H9 (cell line): Measurements from ENCODE around the gene GLIS2. TPM values are rescaled to one million over a fixed set of nuclear protein-coding genes. Genes with fewer than 3 reads are reported as not detected.

Experiments used
- DNase-seq: peaks from one replicate; pipeline ENCODE4 v3.0.0-alpha.2; 2017
- H2AFZ ChIP-seq: one replicate; pipeline ENCODE4 v1.6.1; 2013; ENCODE audit warnings: mild to moderate bottlenecking, low read length, control low read depth, moderate library complexity
- H2AK5ac ChIP-seq: 2 replicates; pipeline ENCODE4 v1.6.1; 2013; ENCODE audit warnings: low read length, control low read depth, mixed read lengths; ENCODE audit not compliant: insufficient read length
- H2BK120ac ChIP-seq: one replicate; pipeline ENCODE4 v1.6.1; 2013; ENCODE audit warnings: low read depth, mild to moderate bottlenecking, low read length, control low read depth, inconsistent platforms; ENCODE audit not compliant: poor library complexity, severe bottlenecking
- H2BK12ac ChIP-seq: 2 replicates; pipeline ENCODE4 v1.6.1; 2013; ENCODE audit warnings: low read length, control low read depth, mixed read lengths, low read depth; ENCODE audit not compliant: insufficient read length
- H2BK15ac ChIP-seq: 2 replicates; pipeline ENCODE4 v1.6.1; 2013; ENCODE audit warnings: low read depth, low read length, control low read depth
- H2BK20ac ChIP-seq: one replicate; pipeline ENCODE4 v1.6.1; 2013; ENCODE audit warnings: low read depth, mild to moderate bottlenecking, low read length, control low read depth, inconsistent platforms; ENCODE audit not compliant: poor library complexity, severe bottlenecking
- H2BK5ac ChIP-seq: 2 replicates; pipeline ENCODE4 v1.6.1; 2013; ENCODE audit warnings: low read length, control low read depth, mixed read lengths; ENCODE audit not compliant: insufficient read length
- H3K14ac ChIP-seq: 2 replicates; pipeline ENCODE4 v1.6.1; 2013; ENCODE audit warnings: low read length, control low read depth; ENCODE audit not compliant: insufficient read depth
- H3K18ac ChIP-seq: 2 replicates; pipeline ENCODE4 v1.6.1; 2013; ENCODE audit warnings: low read depth, mild to moderate bottlenecking, mixed read lengths, low read length, control low read depth; ENCODE audit not compliant: insufficient read length
- H3K23ac ChIP-seq: 2 replicates; pipeline ENCODE4 v1.6.1; 2013; ENCODE audit warnings: low read length, control low read depth, mixed read lengths, low read depth; ENCODE audit not compliant: insufficient read length
- H3K23me2 ChIP-seq: 2 replicates; pipeline ENCODE4 v1.6.1; 2013; ENCODE audit warnings: low read depth, mild to moderate bottlenecking, mixed read lengths, low read length, control low read depth; ENCODE audit not compliant: insufficient read length, poor library complexity, severe bottlenecking
- H3K27ac ChIP-seq: 2 replicates; pipeline ENCODE4 v1.5.1; 2013; ENCODE audit warnings: low read length, control low read depth, mixed read lengths, low read depth; ENCODE audit not compliant: insufficient read length
- H3K27me3 ChIP-seq: 2 replicates; pipeline ENCODE4 v1.6.1; 2013; ENCODE audit warnings: low read length, control low read depth, inconsistent platforms; ENCODE audit not compliant: insufficient read depth
- H3K4ac ChIP-seq: 2 replicates; pipeline ENCODE4 v1.6.1; 2013; ENCODE audit warnings: low read depth, mild to moderate bottlenecking, control low read depth, inconsistent platforms, low read length, moderate library complexity
- H3K4me1 ChIP-seq: 2 replicates; pipeline ENCODE4 v1.6.1; 2013; ENCODE audit warnings: low read length, control low read depth, inconsistent platforms; ENCODE audit not compliant: insufficient read depth
- H3K4me2 ChIP-seq: 2 replicates; pipeline ENCODE4 v1.6.1; 2013; ENCODE audit warnings: low read length, control low read depth, mixed read lengths; ENCODE audit not compliant: insufficient read length, insufficient read depth
- H3K56ac ChIP-seq: 2 replicates; pipeline ENCODE4 v1.6.1; 2013; ENCODE audit warnings: low read depth, mild to moderate bottlenecking, mixed read lengths, low read length, control low read depth; ENCODE audit not compliant: insufficient read length
- H3K79me1 ChIP-seq: 2 replicates; pipeline ENCODE4 v1.6.1; 2013; ENCODE audit warnings: low read depth, mild to moderate bottlenecking, moderate library complexity, low read length, control low read depth, inconsistent platforms; ENCODE audit not compliant: insufficient read depth, poor library complexity, severe bottlenecking
- H3K79me2 ChIP-seq: 2 replicates; pipeline ENCODE4 v1.6.1; 2013; ENCODE audit warnings: low read length, control low read depth, inconsistent platforms; ENCODE audit not compliant: insufficient read depth
- H3K9ac ChIP-seq: 2 replicates; pipeline ENCODE4 v1.6.1; 2013; ENCODE audit warnings: low read length, control low read depth, mixed read lengths; ENCODE audit not compliant: insufficient read length; ENCODE audit errors: extremely low read depth
- H3K9me3 ChIP-seq: one replicate; pipeline ENCODE4 v1.6.1; 2013; ENCODE audit warnings: low read depth, low read length, inconsistent platforms; ENCODE audit not compliant: control insufficient read depth
- H3T11ph ChIP-seq: one replicate; pipeline ENCODE4 v1.6.1; 2013; ENCODE audit warnings: mild to moderate bottlenecking, low read length, control low read depth, inconsistent platforms
- H4K20me1 ChIP-seq: one replicate; pipeline ENCODE4 v1.6.1; 2013; ENCODE audit not compliant: control insufficient read depth, insufficient read length, insufficient read depth
- H4K5ac ChIP-seq: 2 replicates; pipeline ENCODE4 v1.6.1; 2013; ENCODE audit warnings: low read depth, mild to moderate bottlenecking, mixed read lengths, low read length, control low read depth; ENCODE audit not compliant: insufficient read length
- H4K8ac ChIP-seq: replicated peaks from 2 replicates; pipeline ENCODE4 v1.6.1; 2013; ENCODE audit warnings: low read length, control low read depth, mixed read lengths, low read depth; ENCODE audit not compliant: insufficient read length
- H4K91ac ChIP-seq: 2 replicates; pipeline ENCODE4 v1.6.1; 2013; ENCODE audit warnings: low read depth, mild to moderate bottlenecking, moderate library complexity, mixed read lengths, low read length, control low read depth; ENCODE audit not compliant: insufficient read length
- H3K27ac Mint-ChIP-seq, 3 experiments: 2 replicates in 2 of 3; 3 replicates in 1 of 3; pipeline ENCODE4 v1.8.0; 2020 to 2021; ENCODE audit warnings: mixed read lengths in 3 of 3, mild to moderate bottlenecking in 1 of 3, moderate library complexity in 1 of 3
- H3K27me3 Mint-ChIP-seq: 2 replicates; pipeline ENCODE4 v1.8.0; 2021; ENCODE audit warnings: low read depth, mild to moderate bottlenecking, moderate library complexity, mixed read lengths
- H3K36me3 Mint-ChIP-seq, 3 experiments: 2 replicates in 2 of 3; 3 replicates in 1 of 3; pipeline ENCODE4 v1.8.0; 2020 to 2021; ENCODE audit warnings: low read depth in 3 of 3, mixed read lengths in 3 of 3; ENCODE audit not compliant: insufficient read depth in 1 of 3
- H3K4me1 Mint-ChIP-seq, 2 experiments: 2 replicates each; pipeline ENCODE4 v1.8.0; 2020; ENCODE audit warnings: mixed read lengths in 2 of 2
- H3K4me3 Mint-ChIP-seq, 2 experiments: 2 replicates in 1 of 2; 3 replicates in 1 of 2; pipeline ENCODE4 v1.8.0; 2020 to 2021; ENCODE audit warnings: mild to moderate bottlenecking in 2 of 2, mixed read lengths in 2 of 2, moderate library complexity in 1 of 2
- H3K9me3 Mint-ChIP-seq, 2 experiments: 2 replicates in 1 of 2; 3 replicates in 1 of 2; pipeline ENCODE4 v1.8.0; 2020; ENCODE audit warnings: mild to moderate bottlenecking in 2 of 2, mixed read lengths in 2 of 2, moderate library complexity in 1 of 2
- WGBS: extraction: QIAGEN DNeasy Blood & Tissue Kit; methylation state at CpG from one replicate; pipeline ENCODE4 v1.1.7; 2013; ENCODE audit warnings: missing lambda C conversion rate, low lambda C conversion rate, mixed read lengths; ENCODE audit not compliant: insufficient read length; ENCODE audit errors: extremely low coverage; 5-methylcytosine and 5-hydroxymethylcytosine counted together
- total RNA-seq: library from RNA; stranded (reverse); gene quantifications from 2 replicates; pipeline ENCODE4 v1.2.1, GENCODE V29; 2021
- TF ChIP-seq, protein P1 (sequence below): fragments of 200-600 bp; sonication (generic); conservative IDR thresholded peaks from 3 replicates; pipeline ENCODE4 v1.8.0; 2021; ENCODE audit warnings: antibody characterized with exemption, mild to moderate bottlenecking

The GLIS2 gene
- total RNA-seq, 1 experiment from 2014 or later: 14.3 TPM

DNA sequence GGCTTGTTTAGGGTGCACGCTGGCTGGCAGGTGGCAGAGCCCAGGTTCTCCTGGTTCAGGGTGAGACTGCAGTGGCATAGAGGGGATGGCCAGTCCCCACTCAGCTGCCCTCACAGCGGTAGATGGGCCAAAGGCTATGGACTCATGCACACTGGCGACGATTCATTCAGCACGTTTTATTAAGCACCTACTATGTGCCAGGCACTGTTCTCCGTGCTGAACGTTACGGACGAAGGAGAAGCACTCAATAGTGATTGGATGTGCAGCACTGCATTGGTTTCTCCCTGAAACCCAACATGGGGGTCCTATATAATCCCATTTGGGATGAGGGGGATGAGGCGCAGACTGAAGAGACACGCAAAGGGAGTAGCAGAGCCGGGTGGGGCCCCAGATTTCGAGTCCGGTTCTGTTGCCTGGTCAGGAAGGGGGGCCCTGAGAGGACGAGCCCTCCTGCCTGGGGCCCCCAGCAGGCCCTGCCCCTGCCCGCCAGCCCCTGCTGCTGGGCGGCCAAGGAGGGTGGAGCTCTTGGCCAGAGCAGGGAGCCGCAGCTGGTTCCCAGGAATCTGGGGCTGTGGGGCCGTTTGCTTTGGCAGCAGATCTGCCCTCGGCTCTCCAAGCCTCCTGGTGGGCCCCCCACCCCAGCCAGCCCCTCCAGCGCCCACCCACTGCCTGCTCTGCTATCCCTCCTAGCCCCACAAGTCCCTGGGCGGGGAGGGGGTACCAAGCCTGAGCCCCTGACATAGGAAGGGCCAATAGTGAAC lies 8.8 kb downstream of the GLIS2 start:
- Histone ChIP-seq H3K9ac (no peak overlapping the region), H4K8ac (no peak overlapping the region)
- TF ChIP-seq, protein P1, sequence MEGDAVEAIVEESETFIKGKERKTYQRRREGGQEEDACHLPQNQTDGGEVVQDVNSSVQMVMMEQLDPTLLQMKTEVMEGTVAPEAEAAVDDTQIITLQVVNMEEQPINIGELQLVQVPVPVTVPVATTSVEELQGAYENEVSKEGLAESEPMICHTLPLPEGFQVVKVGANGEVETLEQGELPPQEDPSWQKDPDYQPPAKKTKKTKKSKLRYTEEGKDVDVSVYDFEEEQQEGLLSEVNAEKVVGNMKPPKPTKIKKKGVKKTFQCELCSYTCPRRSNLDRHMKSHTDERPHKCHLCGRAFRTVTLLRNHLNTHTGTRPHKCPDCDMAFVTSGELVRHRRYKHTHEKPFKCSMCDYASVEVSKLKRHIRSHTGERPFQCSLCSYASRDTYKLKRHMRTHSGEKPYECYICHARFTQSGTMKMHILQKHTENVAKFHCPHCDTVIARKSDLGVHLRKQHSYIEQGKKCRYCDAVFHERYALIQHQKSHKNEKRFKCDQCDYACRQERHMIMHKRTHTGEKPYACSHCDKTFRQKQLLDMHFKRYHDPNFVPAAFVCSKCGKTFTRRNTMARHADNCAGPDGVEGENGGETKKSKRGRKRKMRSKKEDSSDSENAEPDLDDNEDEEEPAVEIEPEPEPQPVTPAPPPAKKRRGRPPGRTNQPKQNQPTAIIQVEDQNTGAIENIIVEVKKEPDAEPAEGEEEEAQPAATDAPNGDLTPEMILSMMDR: no peak

More for the DNA sequence above, 8.8 kb downstream of the GLIS2 start:
- Histone ChIP-seq H3K23ac (no peak overlapping the region), H3K14ac (no peak overlapping the region), H2BK5ac (no peak overlapping the region), H2AFZ (no peak overlapping the region), H3K4ac (no peak overlapping the region), H3K18ac (no peak overlapping the region), H3K4me2 (no peak overlapping the region), H4K5ac (no peak overlapping the region), H3K79me1 (no peaks in the 10 kb centered on the region), H2BK120ac (no peak overlapping the region), H3K79me2 (peaks cover 3% of the 10 kb centered on the region; the same call in 1 of the 2 replicates), H3K9me3 (no peaks in the 10 kb centered on the region), H4K91ac (no peak overlapping the region), H2AK5ac (no peak overlapping the region), H3K56ac (no peak overlapping the region), H2BK20ac (no peak overlapping the region), H3K27ac (no peak overlapping the region), H4K20me1 (peaks cover 3% of the 10 kb centered on the region), H3K27me3 (no peaks in the 10 kb centered on the region), H3T11ph (no peak overlapping the region), H2BK15ac (no peak overlapping the region), H2BK12ac (no peak overlapping the region), H3K23me2 (peaks cover 4% of the 10 kb centered on the region), H3K4me1 (peaks cover 3% of the 10 kb centered on the region; the same call in 1 of the 2 replicates)
- Mint-ChIP-seq H3K27me3 (no peaks in the 10 kb centered on the region), H3K36me3 (no peaks in the 10 kb centered on the region), H3K27ac (peak overlapping the region; percentile 8 to 91 (median 72); a peak in 3 of 7 replicates), H3K4me3 (no peak overlapping the region), H3K4me1 (peaks cover 9 to 19% of the 10 kb centered on the region in 2 experiments), H3K9me3 (no peaks in the 10 kb centered on the region)
- no CpG with 5 or more reads among the region's 22 CpGs for WGBS
- no peak for DNase-seq
